PC-9 (cell line): ENCODE measurements around the gene GOLGA6A. TPM values are rescaled to one million over a fixed set of nuclear protein-coding genes. Genes with fewer than 3 reads are reported as not detected.
"Not testable (repeated sequence)": the region's sequence is repeated elsewhere in the genome, so short reads cannot be mapped to it uniquely, and the experiment has no call there.

Source experiments
- BruUV-seq: library from RNA; stranded (reverse); fragments of 400-500 nt; replicated peaks from 2 replicates; lab custom pipeline; 2021; lab: Mats Ljungman, UMichigan
- CTCF ChIA-PET: fragments of 300-600 bp; sonication (Branson Sonifier 250); formaldehyde crosslinking; loops from one replicate; lab custom pipeline; 2022; ENCODE audit warnings: antibody characterized with exemption; lab: Charles Lee
- POLR2A ChIA-PET: fragments of 300-600 bp; sonication (Branson Sonifier 250); formaldehyde crosslinking; loops from one replicate; lab custom pipeline; 2022; ENCODE audit warnings: antibody characterized with exemption; ENCODE audit not compliant: unreplicated experiment; lab: Charles Lee
- DNase-seq, 2 experiments: peaks; one replicate each; pipeline versions ENCODE4 v3.0.0 to v3.0.0-alpha.2; 2015 to 2022; ENCODE audit warnings: mixed read lengths in 1 of 2
- H2AFZ ChIP-seq: fragments of 200-600 bp; sonication (generic); 2 replicates; pipeline ENCODE4 v1.8.1; 2017; ENCODE audit warnings: antibody characterized with exemption
- H3F3A ChIP-seq: fragments of 200-600 bp; sonication (generic); 2 replicates; pipeline ENCODE4 v1.8.1; 2017; ENCODE audit warnings: antibody characterized with exemption, mild to moderate bottlenecking, low read depth; ENCODE audit not compliant: insufficient read depth
- H3K27ac ChIP-seq: fragments of 200-600 bp; sonication (generic); 2 replicates; pipeline ENCODE4 v1.6.1; 2016; ENCODE audit warnings: mixed run types
- H3K27me3 ChIP-seq: fragments of 200-600 bp; sonication (generic); 2 replicates; pipeline ENCODE4 v1.6.1; 2016; ENCODE audit warnings: low read depth, mixed run types; ENCODE audit not compliant: insufficient read depth
- H3K36me3 ChIP-seq: fragments of 200-600 bp; sonication (generic); 2 replicates; pipeline ENCODE4 v1.6.1; 2016; ENCODE audit warnings: low read depth, mixed run types
- H3K4me1 ChIP-seq: fragments of 200-600 bp; sonication (generic); replicated peaks from 2 replicates; pipeline ENCODE4 v1.6.1; 2016; ENCODE audit warnings: mixed run types; ENCODE audit not compliant: insufficient read depth
- H3K4me2 ChIP-seq: fragments of 200-600 bp; sonication (generic); 2 replicates; pipeline ENCODE4 v1.6.1; 2017; ENCODE audit warnings: mixed run types
- H3K4me3 ChIP-seq: fragments of 200-600 bp; sonication (generic); 2 replicates; pipeline ENCODE4 v1.6.1; 2016; ENCODE audit warnings: mixed run types
- H3K79me2 ChIP-seq: fragments of 200-600 bp; sonication (generic); 2 replicates; pipeline ENCODE4 v1.6.1; 2017; ENCODE audit warnings: low read depth, mixed run types
- H3K9me2 ChIP-seq: fragments of 200-600 bp; sonication (generic); 2 replicates; pipeline ENCODE4 v1.8.1; 2017; ENCODE audit warnings: mild to moderate bottlenecking; ENCODE audit not compliant: insufficient read depth
- H3K9me3 ChIP-seq: fragments of 200-600 bp; sonication (generic); 2 replicates; pipeline ENCODE4 v1.8.1; 2016; ENCODE audit warnings: low read depth; ENCODE audit not compliant: insufficient read depth
- H4K20me1 ChIP-seq: fragments of 200-600 bp; sonication (generic); 2 replicates; pipeline ENCODE4 v1.8.1; 2017; ENCODE audit not compliant: insufficient read depth
- EZH2 ChIP-seq: fragments of 200-600 bp; sonication (generic); IDR thresholded peaks from 2 replicates; pipeline ENCODE4 v1.8.0; 2017; ENCODE audit warnings: antibody characterized with exemption, low read depth
- intact Hi-C: fragments of 100-400 bp; cut with micrococcal nuclease; formaldehyde crosslinking; loops from one replicate; pipeline ENCODE4 v1.10.0; 2022; ENCODE audit not compliant: unreplicated experiment
- total RNA-seq: library from RNA; stranded (reverse); gene quantifications from 2 replicates; pipeline ENCODE4 v1.2.3, GENCODE V29; 2021
- TF ChIP-seq, protein P1 (sequence below): fragments of 200-600 bp; sonication (generic); conservative IDR thresholded peaks from 2 replicates; pipeline ENCODE4 v1.6.1; 2017; ENCODE audit warnings: mixed run types, antibody characterized with exemption, mild to moderate bottlenecking, moderate library complexity

Gene GOLGA6A
- total RNA-seq, 1 experiment from 2014 or later, result not detected

DNA sequence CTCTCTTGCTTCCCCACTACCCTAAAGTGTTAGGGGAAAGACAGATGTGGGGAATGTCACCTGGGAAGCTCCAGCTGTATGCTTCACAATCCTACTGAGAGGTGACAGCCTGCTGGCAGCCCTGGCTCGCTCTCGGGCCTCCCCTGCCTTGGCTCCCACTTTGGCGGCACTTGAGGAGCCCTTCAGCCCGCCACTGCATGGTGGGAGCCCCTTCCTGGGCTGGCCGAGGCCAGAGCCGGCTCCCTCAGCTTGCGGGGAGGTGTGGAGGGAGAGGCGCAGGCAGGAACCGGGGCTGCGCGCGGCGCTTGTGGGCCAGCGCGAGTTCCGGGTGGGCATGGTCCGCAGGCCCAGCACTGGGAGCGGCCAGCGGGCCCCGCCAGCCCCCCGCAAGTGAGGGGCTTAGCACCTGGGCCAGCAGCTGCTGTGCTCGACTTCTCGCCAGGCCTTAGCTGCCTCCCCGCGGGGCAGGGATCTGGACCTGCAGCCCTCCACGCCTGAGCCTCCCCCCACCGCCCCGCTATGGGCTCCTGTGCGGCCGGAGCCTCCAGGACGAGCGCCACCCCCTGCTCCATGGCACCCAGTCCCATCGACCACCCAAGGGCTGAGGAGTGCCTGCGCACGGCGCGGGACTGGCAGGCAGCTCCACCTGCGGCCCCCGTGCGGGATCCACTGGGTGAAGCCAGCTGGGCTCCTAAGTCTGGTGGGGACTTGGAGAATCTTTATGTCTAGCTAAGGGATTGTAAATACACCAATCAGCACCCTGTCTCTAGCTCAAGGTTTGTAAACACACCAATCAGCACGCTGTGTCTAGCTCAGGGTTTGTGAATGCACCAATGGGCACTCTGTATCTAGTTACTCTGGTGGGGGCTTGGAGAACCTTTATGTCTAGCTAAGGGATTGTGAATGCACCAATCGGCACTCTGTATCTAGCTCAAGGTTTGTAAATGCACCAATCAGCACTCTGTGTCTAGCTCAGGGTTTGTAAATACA, 29.8 kb downstream of the GOLGA6A start:
- H3K4me1 ChIP-seq, result peaks cover 38% of the 10 kb centered on the region
- H3K9me3 ChIP-seq, H3K79me2 ChIP-seq, H3K9me2 ChIP-seq, DNase-seq, H3K4me3 ChIP-seq, H2AFZ ChIP-seq, H3K27me3 ChIP-seq, H4K20me1 ChIP-seq, H3K36me3 ChIP-seq, BruUV-seq: not testable (repeated sequence)
- POLR2A ChIA-PET, result interaction anchor here (0.6 kb wide), 1 partner anchor 379 kb away, joined by 3 read pairs; no protein-coding TSS in a partner anchor
- H3K4me2 ChIP-seq, result peak overlapping the region; percentile 61; the same call in 1 of the 2 replicates
- intact Hi-C loops, result loop anchor here (5.0 kb wide), 2 partner anchors 70 to 320 kb away; no protein-coding TSS in a partner anchor
- CTCF ChIA-PET, result interaction anchor here (0.6 to 1.0 kb wide), 6 partner anchors 15 to 512 kb away, joined by 3 to 12 read pairs (median 4); no protein-coding TSS in a partner anchor
- peaks cover 29% of the 10 kb centered on the region for H3F3A ChIP-seq
- 0 out of 2 replicates have a peak overlapping the region, but pooled peaks have one; percentile 42 for H3K27ac ChIP-seq

DNA sequence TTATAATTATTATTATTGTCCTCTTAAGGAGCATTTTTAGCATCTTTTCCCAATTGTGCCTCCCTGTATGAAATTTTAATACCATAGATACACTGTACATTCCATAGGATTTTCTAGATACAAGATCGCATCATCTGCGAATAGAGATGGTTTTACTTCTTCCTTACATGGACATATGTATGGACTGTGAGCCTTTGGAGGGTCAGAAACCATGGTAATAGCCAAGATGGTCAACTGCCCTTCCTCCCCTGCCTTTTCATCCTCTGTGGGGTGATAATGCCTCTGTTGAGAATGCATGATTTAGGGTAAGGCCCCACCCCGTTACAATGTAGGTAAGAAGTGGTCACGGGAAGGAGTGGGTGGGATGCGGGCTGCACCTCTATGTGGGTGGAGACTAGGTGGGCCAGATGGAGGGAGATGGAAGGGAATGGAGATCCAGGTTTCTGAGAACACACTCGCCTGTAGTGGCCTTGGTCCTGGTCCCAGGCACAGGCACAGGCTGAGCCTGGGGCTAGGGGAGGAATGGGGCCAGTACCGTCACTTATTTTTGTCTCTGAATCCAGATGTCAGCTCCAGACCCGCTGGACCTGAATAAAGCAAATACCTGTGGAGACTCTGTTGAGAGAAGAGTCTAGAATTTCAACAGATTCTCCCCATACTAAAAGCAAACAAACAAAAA, 31.7 kb downstream of the GOLGA6A start:
- Histone ChIP-seq H3K27ac (peak overlapping the region; percentile 42), H3K4me3 (no peak overlapping the region; the same call in 1 of the 2 replicates), H4K20me1 (no peaks in the 10 kb centered on the region), H3K79me2 (no peaks in the 10 kb centered on the region), H3K9me2 (no peaks in the 10 kb centered on the region), H3F3A (peaks cover 29% of the 10 kb centered on the region), H3K9me3 (no peaks in the 10 kb centered on the region), H3K27me3 (no peaks in the 10 kb centered on the region), H3K4me1 (peaks cover 38% of the 10 kb centered on the region), H3K4me2 (peak overlapping the region; percentile 61), H3K36me3 (no peaks in the 10 kb centered on the region), H2AFZ (no peak overlapping the region)
- no TSS peak for BruUV-seq
- POLR2A ChIA-PET, result interaction anchor here (0.6 kb wide), 1 partner anchor 78 kb away, joined by 3 read pairs; no protein-coding TSS in a partner anchor
- CTCF ChIA-PET, result interaction anchor here (1.0 kb wide), 2 partner anchors 257 to 270 kb away, joined by 3 read pairs; no protein-coding TSS in a partner anchor
- DNase-seq, result no peak
- TF ChIP-seq, protein P1, sequence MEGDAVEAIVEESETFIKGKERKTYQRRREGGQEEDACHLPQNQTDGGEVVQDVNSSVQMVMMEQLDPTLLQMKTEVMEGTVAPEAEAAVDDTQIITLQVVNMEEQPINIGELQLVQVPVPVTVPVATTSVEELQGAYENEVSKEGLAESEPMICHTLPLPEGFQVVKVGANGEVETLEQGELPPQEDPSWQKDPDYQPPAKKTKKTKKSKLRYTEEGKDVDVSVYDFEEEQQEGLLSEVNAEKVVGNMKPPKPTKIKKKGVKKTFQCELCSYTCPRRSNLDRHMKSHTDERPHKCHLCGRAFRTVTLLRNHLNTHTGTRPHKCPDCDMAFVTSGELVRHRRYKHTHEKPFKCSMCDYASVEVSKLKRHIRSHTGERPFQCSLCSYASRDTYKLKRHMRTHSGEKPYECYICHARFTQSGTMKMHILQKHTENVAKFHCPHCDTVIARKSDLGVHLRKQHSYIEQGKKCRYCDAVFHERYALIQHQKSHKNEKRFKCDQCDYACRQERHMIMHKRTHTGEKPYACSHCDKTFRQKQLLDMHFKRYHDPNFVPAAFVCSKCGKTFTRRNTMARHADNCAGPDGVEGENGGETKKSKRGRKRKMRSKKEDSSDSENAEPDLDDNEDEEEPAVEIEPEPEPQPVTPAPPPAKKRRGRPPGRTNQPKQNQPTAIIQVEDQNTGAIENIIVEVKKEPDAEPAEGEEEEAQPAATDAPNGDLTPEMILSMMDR, result no peak
- TF ChIP-seq EZH2, result no peak
- intact Hi-C loops, result loop anchor here (5.0 kb wide), 2 partner anchors 68 to 322 kb away; no protein-coding TSS in a partner anchor

DNA sequence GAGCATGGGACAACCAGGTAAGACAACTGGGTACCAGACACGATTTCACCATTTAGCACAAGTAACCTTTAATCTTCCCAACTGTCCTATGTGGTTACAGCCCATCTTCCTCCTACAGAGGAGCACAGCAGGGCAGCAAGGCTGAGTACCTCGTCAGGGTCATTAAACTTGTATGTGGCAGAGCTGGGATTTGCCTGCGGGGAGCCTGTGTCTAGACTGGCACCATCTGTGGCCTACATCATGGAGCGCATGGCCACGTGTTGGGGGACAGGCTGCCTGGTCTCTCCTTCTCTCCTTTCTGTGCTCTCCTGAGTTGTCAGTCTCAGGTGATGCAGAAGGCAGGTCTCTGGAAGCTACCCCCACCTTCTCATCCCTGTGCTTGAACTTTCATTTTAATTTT, 32.2 kb downstream of the GOLGA6A start:
- Histone ChIP-seq H3K4me3 (no peak overlapping the region), H3K27ac (peak overlapping the region; percentile 42; the same call in 1 of the 2 replicates)

More for the DNA sequence above, 32.2 kb downstream of the GOLGA6A start:
- Histone ChIP-seq H3K9me2 (no peaks in the 10 kb centered on the region), H3K9me3 (no peaks in the 10 kb centered on the region), H2AFZ (no peak overlapping the region), H3K27me3 (no peaks in the 10 kb centered on the region), H3K36me3 (no peaks in the 10 kb centered on the region), H3F3A (peaks cover 29% of the 10 kb centered on the region), H3K4me1 (peaks cover 38% of the 10 kb centered on the region), H3K4me2 (peak overlapping the region; percentile 61; the same call in 1 of the 2 replicates), H4K20me1 (no peaks in the 10 kb centered on the region), H3K79me2 (no peaks in the 10 kb centered on the region)
- POLR2A ChIA-PET, result no interaction called here
- TF ChIP-seq, protein P1, result no peak
- TF ChIP-seq EZH2, result no peak
- CTCF ChIA-PET, result interaction anchor here (1.0 kb wide), 1 partner anchor 271 kb away, joined by 3 read pairs; no protein-coding TSS in a partner anchor
- no TSS peak for BruUV-seq
- DNase-seq, result no peak
- intact Hi-C loops, result loop anchor here (5.0 kb wide), 2 partner anchors 68 to 322 kb away; no protein-coding TSS in a partner anchor
